ENCODE data around the gene ZSCAN30.
A peak's percentile ranks its signal among the peaks of the same experiment; 100 is the strongest.
"Not testable (repeated sequence)": the region's sequence is repeated elsewhere in the genome, so short reads cannot be mapped to it uniquely, and the experiment has no call there.

Gene ZSCAN30

GRCh38 chr18:35231052-35231451, 59.0 kb downstream of the ZSCAN30 start:
- DNase-seq, result peak; percentile 91

GRCh38 chr18:35227254-35227653, 62.8 kb downstream of the ZSCAN30 start:
- DNase-seq, result no peak

GRCh38 chr18:35223797-35224196, 66.2 kb downstream of the ZSCAN30 start:
- no peak for DNase-seq

GRCh38 chr18:35220424-35220823, 69.6 kb downstream of the ZSCAN30 start:
- DNase-seq, result no peak

- not testable (repeated sequence) for DNase-seq
These were observed 70.7 kb downstream of the ZSCAN30 start for GRCh38 chr18:35219331-35219730.

- not testable (repeated sequence) for DNase-seq
These were observed 73.4 kb downstream of the ZSCAN30 start for GRCh38 chr18:35216611-35217010.

GRCh38 chr18:35215026-35215425, 75.0 kb downstream of the ZSCAN30 start:
- no peak for DNase-seq

GRCh38 chr18:35205746-35206458, 84.1 kb downstream of the ZSCAN30 start:
- not testable (repeated sequence) for DNase-seq

- DNase-seq, result no peak
These were observed 84.8 kb downstream of the ZSCAN30 start for GRCh38 chr18:35205199-35205712.

- no peak for DNase-seq
These were observed 87.0 kb downstream of the ZSCAN30 start for GRCh38 chr18:35203067-35203466.

- DNase-seq, result no peak
These were observed 88.6 kb downstream of the ZSCAN30 start for GRCh38 chr18:35201256-35201931.

All from activated effector memory CD4-positive, alpha-beta T cell treated with anti-CD3 and anti-CD28 coated beads, Interleukin-2, amount 50 U/mL, for 16 hours (primary cell).